GM18499 (cell line): ENCODE data around the gene HEPACAM.

Source experiments
- ATAC-seq: cut with Tn5 transposase; IDR thresholded peaks from one replicate; pipeline ENCODE4 v1.9.1; 2021; ENCODE audit warnings: moderate number of reproducible peaks; ENCODE audit not compliant: insufficient read depth, unreplicated experiment

The HEPACAM gene

GRCh38 chr11:124889191-124890091 lies 46.4 kb downstream of the HEPACAM start:
- no peak for ATAC-seq

- no peak for ATAC-seq
Measured at GRCh38 chr11:124887667-124888013, 48.2 kb downstream of the HEPACAM start.

GRCh38 chr11:124886978-124887666 lies 48.7 kb downstream of the HEPACAM start:
- ATAC-seq: no peak

- ATAC-seq: no peak
Measured at GRCh38 chr11:124886476-124886875, 49.4 kb downstream of the HEPACAM start.

GRCh38 chr11:124884869-124885479 lies 50.9 kb downstream of the HEPACAM start:
- ATAC-seq: no peak

- no peak for ATAC-seq
Measured at GRCh38 chr11:124884340-124884739, 51.5 kb downstream of the HEPACAM start.

- no peak for ATAC-seq
Measured at GRCh38 chr11:124882339-124883071, 53.3 kb downstream of the HEPACAM start.

GRCh38 chr11:124880958-124881357 lies 54.9 kb downstream of the HEPACAM start:
- no peak for ATAC-seq

- ATAC-seq: no peak
Measured at GRCh38 chr11:124880290-124880611, 55.6 kb downstream of the HEPACAM start.

- ATAC-seq: no peak
Measured at GRCh38 chr11:124879493-124880289, 56.2 kb downstream of the HEPACAM start.

GRCh38 chr11:124878759-124879492 lies 56.9 kb downstream of the HEPACAM start:
- no peak for ATAC-seq

- no peak for ATAC-seq
Measured at GRCh38 chr11:124877910-124878758, 57.7 kb downstream of the HEPACAM start.

- ATAC-seq: no peak
Measured at GRCh38 chr11:124877631-124877909, 58.3 kb downstream of the HEPACAM start.

GRCh38 chr11:124876818-124877630 lies 58.8 kb downstream of the HEPACAM start:
- ATAC-seq: no peak

GRCh38 chr11:124875943-124876817 lies 59.7 kb downstream of the HEPACAM start:
- peak; percentile 53 for ATAC-seq

- no peak for ATAC-seq
Measured at GRCh38 chr11:124875401-124875800, 60.4 kb downstream of the HEPACAM start.
